HEK293 (cell line): ENCODE results near the gene CHMP5.

Experiments used
- EGR2 ChIP-seq: fragments of 450-650 bp; formaldehyde crosslinking; IDR thresholded peaks from 2 replicates; pipeline ENCODE4 v1.5.1; 2016; ENCODE audit warnings: low read depth, missing biosample characterization, missing genetic modification characterization
- GLI2 ChIP-seq: fragments of 450-650 bp; formaldehyde crosslinking; IDR thresholded peaks from 2 replicates; pipeline ENCODE4; 2017; ENCODE audit warnings: missing biosample characterization, missing genetic modification characterization, low read depth, borderline replicate concordance
- YY1 ChIP-seq: fragments of 450-650 bp; formaldehyde crosslinking; IDR thresholded peaks from 2 replicates; pipeline ENCODE4 v1.5.1; 2018; ENCODE audit warnings: missing biosample characterization, missing genetic modification characterization
- ZBTB17 ChIP-seq: fragments of 450-650 bp; formaldehyde crosslinking; IDR thresholded peaks from 2 replicates; pipeline ENCODE4 v1.5.1; 2016; ENCODE audit warnings: missing biosample characterization, missing genetic modification characterization
- ZNF112 ChIP-seq: fragments of 450-650 bp; formaldehyde crosslinking; IDR thresholded peaks from 2 replicates; pipeline ENCODE4 v1.5.0; 2017; ENCODE audit warnings: missing biosample characterization, missing genetic modification characterization
- ZNF302 ChIP-seq: fragments of 450-650 bp; formaldehyde crosslinking; IDR thresholded peaks from 2 replicates; pipeline ENCODE4 v1.5.1; 2016; ENCODE audit warnings: missing biosample characterization, missing genetic modification characterization, low read depth
- ZNF335 ChIP-seq: fragments of 450-650 bp; formaldehyde crosslinking; conservative IDR thresholded peaks from 2 replicates; pipeline ENCODE4 v1.5.1; 2016; ENCODE audit warnings: missing biosample characterization, missing genetic modification characterization
- ZNF555 ChIP-seq: fragments of 450-650 bp; formaldehyde crosslinking; conservative IDR thresholded peaks from 2 replicates; pipeline ENCODE4 v1.5.1; 2017; ENCODE audit warnings: missing biosample characterization, mild to moderate bottlenecking, missing genetic modification characterization, inconsistent platforms
- ZNF707 ChIP-seq: fragments of 450-650 bp; formaldehyde crosslinking; IDR thresholded peaks from 2 replicates; pipeline ENCODE4 v1.5.1; 2016; ENCODE audit warnings: missing biosample characterization, missing genetic modification characterization
- TF ChIP-seq, protein P1 (sequence below): fragments of 450-650 bp; formaldehyde crosslinking; IDR thresholded peaks from 2 replicates; pipeline ENCODE4 v1.5.1; 2016; ENCODE audit warnings: missing biosample characterization, missing genetic modification characterization
- TF ChIP-seq, protein P2 (sequence below): fragments of 450-650 bp; formaldehyde crosslinking; IDR thresholded peaks from 2 replicates; pipeline ENCODE4 v1.5.1; 2016; ENCODE audit warnings: missing biosample characterization, missing genetic modification characterization

DNA sequence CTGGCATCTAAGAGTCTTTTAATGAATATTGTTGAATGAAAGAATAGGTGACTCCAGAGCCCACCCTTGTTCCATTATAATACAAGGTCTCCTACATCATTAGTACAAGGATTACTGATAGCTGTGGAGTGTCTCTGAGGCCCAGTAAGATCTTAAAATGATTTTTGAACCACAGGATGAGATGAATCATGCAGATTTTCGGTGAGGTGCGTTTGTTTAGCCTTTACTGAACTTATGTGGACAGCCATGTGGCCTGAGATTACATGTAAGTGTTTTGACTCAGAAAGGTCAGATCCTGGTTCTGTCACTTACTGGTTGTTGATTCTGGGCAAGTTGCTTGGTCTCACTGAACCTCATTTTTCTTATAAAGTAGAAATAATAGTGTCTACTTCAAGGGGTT, 47.1 kb downstream of the CHMP5 start:
- TF ChIP-seq ZNF707 (tag by site-specific recombination) (no peak), GLI2 (tag by site-specific recombination) (no peak), ZNF112 (tag by site-specific recombination) (no peak), ZNF335 (tag by site-specific recombination) (no peak), ZNF555 (tag by site-specific recombination) (no peak), YY1 (tag by site-specific recombination) (no peak), ZBTB17 (tag by site-specific recombination) (no peak), EGR2 (no peak), ZNF302 (tag by site-specific recombination) (no peak)
- TF ChIP-seq, protein P1, sequence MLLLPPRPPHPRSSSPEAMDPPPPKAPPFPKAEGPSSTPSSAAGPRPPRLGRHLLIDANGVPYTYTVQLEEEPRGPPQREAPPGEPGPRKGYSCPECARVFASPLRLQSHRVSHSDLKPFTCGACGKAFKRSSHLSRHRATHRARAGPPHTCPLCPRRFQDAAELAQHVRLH: no peak
- TF ChIP-seq, protein P2, sequence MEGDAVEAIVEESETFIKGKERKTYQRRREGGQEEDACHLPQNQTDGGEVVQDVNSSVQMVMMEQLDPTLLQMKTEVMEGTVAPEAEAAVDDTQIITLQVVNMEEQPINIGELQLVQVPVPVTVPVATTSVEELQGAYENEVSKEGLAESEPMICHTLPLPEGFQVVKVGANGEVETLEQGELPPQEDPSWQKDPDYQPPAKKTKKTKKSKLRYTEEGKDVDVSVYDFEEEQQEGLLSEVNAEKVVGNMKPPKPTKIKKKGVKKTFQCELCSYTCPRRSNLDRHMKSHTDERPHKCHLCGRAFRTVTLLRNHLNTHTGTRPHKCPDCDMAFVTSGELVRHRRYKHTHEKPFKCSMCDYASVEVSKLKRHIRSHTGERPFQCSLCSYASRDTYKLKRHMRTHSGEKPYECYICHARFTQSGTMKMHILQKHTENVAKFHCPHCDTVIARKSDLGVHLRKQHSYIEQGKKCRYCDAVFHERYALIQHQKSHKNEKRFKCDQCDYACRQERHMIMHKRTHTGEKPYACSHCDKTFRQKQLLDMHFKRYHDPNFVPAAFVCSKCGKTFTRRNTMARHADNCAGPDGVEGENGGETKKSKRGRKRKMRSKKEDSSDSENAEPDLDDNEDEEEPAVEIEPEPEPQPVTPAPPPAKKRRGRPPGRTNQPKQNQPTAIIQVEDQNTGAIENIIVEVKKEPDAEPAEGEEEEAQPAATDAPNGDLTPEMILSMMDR: no peak
